DOHH2 (cell line): ENCODE measurements around the gene OPN3.

ENCODE experiments used
- H3F3A ChIP-seq: fragments of 200-600 bp; sonication (generic), shearing (Covaris generic); 2 replicates; pipeline ENCODE4 v1.6.0; 2016; ENCODE audit warnings: antibody characterized with exemption, mild to moderate bottlenecking; ENCODE audit not compliant: control insufficient read depth, insufficient read depth
- H3K27ac ChIP-seq: fragments of 200-600 bp; sonication (generic); 2 replicates; pipeline ENCODE4 v1.5.1; 2014; ENCODE audit warnings: low read depth, mild to moderate bottlenecking, low read length, moderate library complexity
- H3K27me3 ChIP-seq: fragments of 200-600 bp; sonication (generic); 2 replicates; pipeline ENCODE4 v1.6.1; 2014; ENCODE audit warnings: mild to moderate bottlenecking, low read length, mixed read lengths; ENCODE audit not compliant: control insufficient read depth
- H3K36me3 ChIP-seq: fragments of 200-600 bp; sonication (generic); 2 replicates; pipeline ENCODE4 v1.6.1; 2014; ENCODE audit warnings: mild to moderate bottlenecking, low read length, moderate library complexity, mixed read lengths; ENCODE audit not compliant: control insufficient read depth
- H3K4me1 ChIP-seq: fragments of 200-600 bp; sonication (generic); 2 replicates; pipeline ENCODE4 v1.6.1; 2014; ENCODE audit warnings: mild to moderate bottlenecking, low read length, mixed read lengths; ENCODE audit not compliant: control insufficient read depth
- H3K4me2 ChIP-seq: fragments of 200-600 bp; sonication (generic); 2 replicates; pipeline ENCODE4 v1.6.0; 2014; ENCODE audit warnings: mild to moderate bottlenecking, low read length, moderate library complexity
- H3K4me3 ChIP-seq: fragments of 200-600 bp; sonication (generic); 2 replicates; pipeline ENCODE4 v1.5.1; 2014; ENCODE audit warnings: mild to moderate bottlenecking, low read length, mixed read lengths
- H3K79me2 ChIP-seq: fragments of 200-600 bp; sonication (generic); 2 replicates; pipeline ENCODE4 v1.6.1; 2014; ENCODE audit warnings: mild to moderate bottlenecking, low read length, mixed read lengths; ENCODE audit not compliant: control insufficient read depth
- H3K9me2 ChIP-seq: fragments of 200-600 bp; sonication (generic); replicated peaks from 2 replicates; pipeline ENCODE4 v1.6.1; 2014; ENCODE audit warnings: mild to moderate bottlenecking, low read length, mixed read lengths; ENCODE audit not compliant: control insufficient read depth
- H3K9me3 ChIP-seq: fragments of 200-600 bp; sonication (generic); 2 replicates; pipeline ENCODE4 v1.6.1; 2014; ENCODE audit warnings: antibody characterized with exemption, low read length, mixed read lengths; ENCODE audit not compliant: control insufficient read depth, insufficient read depth
- H4K20me1 ChIP-seq: fragments of 200-600 bp; sonication (generic); 2 replicates; pipeline ENCODE4 v1.6.0; 2014; ENCODE audit warnings: low read depth, mild to moderate bottlenecking, antibody characterized with exemption, low read length, moderate library complexity; ENCODE audit not compliant: control insufficient read depth, insufficient read depth
- CTCF ChIP-seq: fragments of 200-600 bp; sonication (generic); IDR thresholded peaks from one replicate; pipeline ENCODE4 v1.5.1; 2014; ENCODE audit warnings: antibody characterized with exemption, mild to moderate bottlenecking, low read depth, low read length; ENCODE audit not compliant: poor library complexity, severe bottlenecking
- EZH2phosphoT487 ChIP-seq: fragments of 200-600 bp; sonication (generic); IDR thresholded peaks from 2 replicates; pipeline ENCODE4 v1.6.1; 2017; ENCODE audit warnings: borderline replicate concordance, mild to moderate bottlenecking, antibody characterized with exemption, low read length, moderate library complexity, mixed read lengths

Gene OPN3, protein sequence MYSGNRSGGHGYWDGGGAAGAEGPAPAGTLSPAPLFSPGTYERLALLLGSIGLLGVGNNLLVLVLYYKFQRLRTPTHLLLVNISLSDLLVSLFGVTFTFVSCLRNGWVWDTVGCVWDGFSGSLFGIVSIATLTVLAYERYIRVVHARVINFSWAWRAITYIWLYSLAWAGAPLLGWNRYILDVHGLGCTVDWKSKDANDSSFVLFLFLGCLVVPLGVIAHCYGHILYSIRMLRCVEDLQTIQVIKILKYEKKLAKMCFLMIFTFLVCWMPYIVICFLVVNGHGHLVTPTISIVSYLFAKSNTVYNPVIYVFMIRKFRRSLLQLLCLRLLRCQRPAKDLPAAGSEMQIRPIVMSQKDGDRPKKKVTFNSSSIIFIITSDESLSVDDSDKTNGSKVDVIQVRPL

GRCh38 chr1:241640149-241640866 lies at the start of gene OPN3, which contains the start of gene CHML:
OPN3 (minus strand) TSS chr1:241640369; CDS start chr1:241640254, 115 bp downstream.
CHML (minus strand) TSS chr1:241640369; CDS start chr1:241635766, 4,603 bp downstream.
- no peak within 1 kb of the TSS for H3K27ac ChIP-seq
- H4K20me1 ChIP-seq, result no peaks in the 10 kb centered on the region
- peaks cover 53% of the 10 kb centered on the region for H3K4me1 ChIP-seq
- peak within 1 kb of the TSS; percentile 82 for H3K4me3 ChIP-seq
- peaks cover 16% of the 10 kb centered on the region for H3K79me2 ChIP-seq
- no peak for TF ChIP-seq CTCF
- no peak for TF ChIP-seq EZH2phosphoT487
- H3K4me2 ChIP-seq, result peak within 1 kb of the TSS; percentile 94
- H3K27me3 ChIP-seq, result no peaks in the 10 kb centered on the region
- H3K36me3 ChIP-seq, result peaks cover 7% of the 10 kb centered on the region
- no peaks in the 10 kb centered on the region for H3K9me2 ChIP-seq
- peaks cover 8% of the 10 kb centered on the region for H3F3A ChIP-seq
- H3K9me3 ChIP-seq, result no peaks in the 10 kb centered on the region

GRCh38 chr1:241688940-241689368 lies 48.8 kb upstream of the OPN3 start:
- no peak for TF ChIP-seq EZH2phosphoT487
- TF ChIP-seq CTCF, result no peak
- H3K27ac ChIP-seq, result no peak overlapping the region
- H3K4me2 ChIP-seq, result no peak overlapping the region
- no peaks in the 10 kb centered on the region for H3K79me2 ChIP-seq
- H3F3A ChIP-seq, result no peaks in the 10 kb centered on the region
- H3K9me3 ChIP-seq, result no peaks in the 10 kb centered on the region
- H4K20me1 ChIP-seq, result no peaks in the 10 kb centered on the region
- no peaks in the 10 kb centered on the region for H3K4me1 ChIP-seq
- peaks cover 5% of the 10 kb centered on the region; the same call in 1 of the 2 replicates for H3K27me3 ChIP-seq
- H3K4me3 ChIP-seq, result no peak overlapping the region
- no peaks in the 10 kb centered on the region for H3K36me3 ChIP-seq
- H3K9me2 ChIP-seq, result no peaks in the 10 kb centered on the region

- Histone ChIP-seq H3K4me2 (no peak overlapping the region), H3K4me3 (no peak overlapping the region), H3K36me3 (no peaks in the 10 kb centered on the region), H3K27me3 (peaks cover 9% of the 10 kb centered on the region), H3K9me3 (no peaks in the 10 kb centered on the region), H3K27ac (no peak overlapping the region), H3K4me1 (no peaks in the 10 kb centered on the region), H3F3A (no peaks in the 10 kb centered on the region), H4K20me1 (no peaks in the 10 kb centered on the region), H3K79me2 (no peaks in the 10 kb centered on the region), H3K9me2 (no peaks in the 10 kb centered on the region)
- no peak for TF ChIP-seq CTCF
- no peak for TF ChIP-seq EZH2phosphoT487
Measured at GRCh38 chr1:241684108-241684507, 43.9 kb upstream of the OPN3 start.
